Progenitor cell of endocrine pancreas (in vitro differentiated cells): ENCODE results near the gene PPP3R1. TPM values are rescaled to one million over a fixed set of nuclear protein-coding genes. Genes with fewer than 3 reads are reported as not detected.

Source experiments
- DNase-seq: peaks from one replicate; pipeline ENCODE4 v3.0.0; 2021; ENCODE audit warnings: low spot score; ENCODE audit not compliant: unreplicated experiment
- H3K27ac Mint-ChIP-seq: 2 replicates; pipeline ENCODE4 v1.8.0; 2021; ENCODE audit warnings: mild to moderate bottlenecking, moderate library complexity, mixed read lengths
- H3K27me3 Mint-ChIP-seq: 2 replicates; pipeline ENCODE4 v1.8.0; 2021; ENCODE audit warnings: mixed read lengths
- H3K36me3 Mint-ChIP-seq: 2 replicates; pipeline ENCODE4 v1.8.0; 2022; ENCODE audit warnings: mixed read lengths; ENCODE audit not compliant: insufficient read depth
- H3K4me1 Mint-ChIP-seq: 2 replicates; pipeline ENCODE4 v1.8.0; 2021; ENCODE audit warnings: low read depth, mixed read lengths
- H3K4me3 Mint-ChIP-seq: 2 replicates; pipeline ENCODE4 v1.8.0; 2021; ENCODE audit warnings: low read depth, mild to moderate bottlenecking, moderate library complexity, mixed read lengths
- H3K9me3 Mint-ChIP-seq: 2 replicates; pipeline ENCODE4 v1.8.0; 2021; ENCODE audit warnings: low read depth, mixed read lengths
- long read RNA-seq: library from polyadenylated mRNA; unstranded; transcript quantifications from one replicate; pipeline ENCODE4 v2.0.0, GENCODE V29; 2020
- total RNA-seq: library from RNA; stranded (reverse); gene quantifications from 2 replicates; pipeline ENCODE4 v1.2.1, GENCODE V29; 2021
- TF ChIP-seq, protein P1 (sequence below): fragments of 200-600 bp; sonication (generic); IDR thresholded peaks from one replicate; pipeline ENCODE4 v1.5.0; 2021; ENCODE audit warnings: antibody characterized with exemption, mild to moderate bottlenecking; ENCODE audit not compliant: unreplicated experiment

The PPP3R1 gene, protein sequence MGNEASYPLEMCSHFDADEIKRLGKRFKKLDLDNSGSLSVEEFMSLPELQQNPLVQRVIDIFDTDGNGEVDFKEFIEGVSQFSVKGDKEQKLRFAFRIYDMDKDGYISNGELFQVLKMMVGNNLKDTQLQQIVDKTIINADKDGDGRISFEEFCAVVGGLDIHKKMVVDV
- total RNA-seq = 44.1 and 48.5 TPM in 2 replicates
- long read RNA-seq, partial matches to known transcripts = 0 of 1 reads
- long read RNA-seq, other reads (novel, unspliced or antisense) = 1 of 1 reads

DNA sequence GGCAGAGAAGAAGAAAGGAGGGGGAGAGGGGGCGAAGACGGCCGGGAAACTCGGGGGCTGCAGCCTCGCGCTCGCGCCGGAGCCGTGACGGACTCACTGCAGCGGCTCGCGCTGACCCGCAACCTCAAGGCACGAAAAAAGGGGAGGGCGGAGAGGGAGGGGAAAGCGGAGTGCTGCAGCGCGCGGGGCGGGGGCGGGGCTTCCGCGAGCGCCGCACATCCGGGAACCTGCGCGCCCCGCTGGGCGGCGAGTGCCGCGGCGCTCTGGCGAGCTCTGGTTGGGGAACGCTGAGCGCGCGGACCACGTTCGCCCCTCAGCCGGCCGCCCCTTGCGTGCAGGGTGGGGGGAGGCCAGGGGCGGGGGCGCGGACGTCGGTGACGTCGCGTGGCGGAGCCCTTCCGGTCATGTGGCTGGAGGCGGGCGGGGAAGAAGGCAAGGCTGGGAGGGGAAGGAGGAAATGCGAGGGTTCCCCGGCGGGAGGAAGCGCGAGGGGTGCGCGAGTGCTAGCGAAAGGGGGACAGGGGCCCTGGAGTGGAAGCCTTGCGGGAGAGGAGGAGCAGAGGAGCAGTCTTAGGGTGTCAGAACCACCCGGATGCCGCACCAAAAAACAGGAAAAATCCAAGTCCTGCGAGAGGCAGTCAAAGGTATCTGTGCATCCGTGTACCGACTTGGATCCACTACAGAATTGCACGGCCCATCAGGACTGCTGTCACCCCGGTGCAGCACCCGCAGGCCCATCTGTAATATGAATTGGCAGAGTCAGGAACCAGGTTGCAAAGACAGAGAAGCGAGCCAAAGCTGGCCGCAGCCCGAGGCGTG is at the start of gene PPP3R1:
Gene PPP3R1 (minus strand): TSS at position 133 of the 819 bp plus-strand sequence. CDS start 405 bp downstream, outside the sequence.
- H3K4me3 Mint-ChIP-seq = peak within 1 kb of the TSS; percentile 97
- TF ChIP-seq, protein P1, sequence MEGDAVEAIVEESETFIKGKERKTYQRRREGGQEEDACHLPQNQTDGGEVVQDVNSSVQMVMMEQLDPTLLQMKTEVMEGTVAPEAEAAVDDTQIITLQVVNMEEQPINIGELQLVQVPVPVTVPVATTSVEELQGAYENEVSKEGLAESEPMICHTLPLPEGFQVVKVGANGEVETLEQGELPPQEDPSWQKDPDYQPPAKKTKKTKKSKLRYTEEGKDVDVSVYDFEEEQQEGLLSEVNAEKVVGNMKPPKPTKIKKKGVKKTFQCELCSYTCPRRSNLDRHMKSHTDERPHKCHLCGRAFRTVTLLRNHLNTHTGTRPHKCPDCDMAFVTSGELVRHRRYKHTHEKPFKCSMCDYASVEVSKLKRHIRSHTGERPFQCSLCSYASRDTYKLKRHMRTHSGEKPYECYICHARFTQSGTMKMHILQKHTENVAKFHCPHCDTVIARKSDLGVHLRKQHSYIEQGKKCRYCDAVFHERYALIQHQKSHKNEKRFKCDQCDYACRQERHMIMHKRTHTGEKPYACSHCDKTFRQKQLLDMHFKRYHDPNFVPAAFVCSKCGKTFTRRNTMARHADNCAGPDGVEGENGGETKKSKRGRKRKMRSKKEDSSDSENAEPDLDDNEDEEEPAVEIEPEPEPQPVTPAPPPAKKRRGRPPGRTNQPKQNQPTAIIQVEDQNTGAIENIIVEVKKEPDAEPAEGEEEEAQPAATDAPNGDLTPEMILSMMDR = no peak
- H3K36me3 Mint-ChIP-seq = no peaks in the 10 kb centered on the region
- H3K4me1 Mint-ChIP-seq = peaks cover 16% of the 10 kb centered on the region
- DNase-seq = peak; percentile 91
- peak within 1 kb of the TSS; percentile 98 for H3K27ac Mint-ChIP-seq
- H3K9me3 Mint-ChIP-seq = no peaks in the 10 kb centered on the region
- H3K27me3 Mint-ChIP-seq = no peaks in the 10 kb centered on the region

DNA sequence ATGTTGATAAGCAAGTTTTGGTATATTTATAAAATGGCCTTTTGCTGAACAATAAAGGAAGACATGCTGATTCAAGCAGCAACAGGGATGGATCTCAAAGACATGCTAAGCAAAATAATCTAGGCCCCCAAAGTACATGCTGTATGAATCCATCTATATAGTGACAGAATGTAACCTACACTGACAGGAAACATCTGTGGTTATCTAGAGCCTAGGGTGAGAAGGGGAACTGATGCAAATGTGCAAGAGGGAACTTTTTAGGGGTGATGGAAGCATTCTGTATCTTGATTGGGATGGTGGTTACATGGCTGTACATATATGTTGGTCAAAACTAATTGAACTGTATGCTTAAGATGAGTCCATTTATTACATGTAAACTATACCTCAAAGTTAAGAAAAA is 43.2 kb upstream of the PPP3R1 start:
- H3K4me1 Mint-ChIP-seq = no peaks in the 10 kb centered on the region
- no peaks in the 10 kb centered on the region for H3K36me3 Mint-ChIP-seq
- no peak for DNase-seq
- peaks cover 23% of the 10 kb centered on the region for H3K27me3 Mint-ChIP-seq
- H3K4me3 Mint-ChIP-seq = no peak overlapping the region
- H3K27ac Mint-ChIP-seq = no peak overlapping the region
- TF ChIP-seq, protein P1 = no peak
- no peaks in the 10 kb centered on the region for H3K9me3 Mint-ChIP-seq

DNA sequence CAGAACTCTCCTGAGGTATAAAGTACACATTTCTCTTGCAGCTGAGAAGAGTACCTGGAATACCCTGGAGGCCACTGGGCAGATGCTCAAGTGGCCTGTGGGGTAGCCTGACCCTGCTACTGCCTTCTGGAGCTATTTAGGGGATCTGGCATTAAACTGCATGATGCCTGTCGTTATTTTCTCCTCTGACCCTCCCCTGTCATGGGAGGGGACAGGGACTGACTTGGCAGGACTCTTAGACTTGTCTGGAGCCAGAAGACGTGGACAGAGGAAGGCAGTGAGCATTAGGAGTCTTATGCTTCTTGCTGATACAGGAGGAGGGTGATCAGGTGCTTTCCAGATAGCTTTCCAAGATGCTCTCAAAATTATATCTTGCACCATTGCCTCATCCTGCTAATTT is 42.6 kb upstream of the PPP3R1 start:
- no peak for DNase-seq
- H3K9me3 Mint-ChIP-seq = no peaks in the 10 kb centered on the region
- peaks cover 23% of the 10 kb centered on the region for H3K27me3 Mint-ChIP-seq
- TF ChIP-seq, protein P1 = no peak
- no peaks in the 10 kb centered on the region for H3K4me1 Mint-ChIP-seq
- no peaks in the 10 kb centered on the region for H3K36me3 Mint-ChIP-seq
- H3K4me3 Mint-ChIP-seq = no peak overlapping the region
- no peak overlapping the region for H3K27ac Mint-ChIP-seq

DNA sequence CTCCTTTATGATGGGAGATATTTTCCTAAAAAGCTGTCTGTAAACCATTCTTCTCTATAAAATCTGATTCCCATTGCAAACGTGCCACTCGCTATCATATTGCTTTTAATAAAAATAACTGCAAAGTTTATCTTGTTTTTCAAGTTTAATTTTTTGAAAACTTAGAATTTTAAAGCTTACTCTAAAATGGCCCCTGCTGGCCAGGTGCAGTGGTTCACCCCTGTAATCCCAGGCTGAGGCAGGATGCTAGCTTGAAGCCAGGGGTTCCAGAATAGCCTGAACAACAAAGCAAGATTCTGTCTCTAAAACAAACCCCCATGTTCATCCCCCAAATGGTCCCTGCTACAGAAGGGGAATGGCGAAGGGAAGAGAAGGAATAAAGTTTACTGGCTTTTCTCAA is 41.9 kb upstream of the PPP3R1 start:
- TF ChIP-seq, protein P1 = peak; percentile 35
- Mint-ChIP-seq H3K4me3 (no peak overlapping the region), H3K4me1 (no peaks in the 10 kb centered on the region), H3K27ac (no peak overlapping the region), H3K9me3 (no peaks in the 10 kb centered on the region), H3K36me3 (no peaks in the 10 kb centered on the region), H3K27me3 (peaks cover 19% of the 10 kb centered on the region)
- no peak for DNase-seq

DNA sequence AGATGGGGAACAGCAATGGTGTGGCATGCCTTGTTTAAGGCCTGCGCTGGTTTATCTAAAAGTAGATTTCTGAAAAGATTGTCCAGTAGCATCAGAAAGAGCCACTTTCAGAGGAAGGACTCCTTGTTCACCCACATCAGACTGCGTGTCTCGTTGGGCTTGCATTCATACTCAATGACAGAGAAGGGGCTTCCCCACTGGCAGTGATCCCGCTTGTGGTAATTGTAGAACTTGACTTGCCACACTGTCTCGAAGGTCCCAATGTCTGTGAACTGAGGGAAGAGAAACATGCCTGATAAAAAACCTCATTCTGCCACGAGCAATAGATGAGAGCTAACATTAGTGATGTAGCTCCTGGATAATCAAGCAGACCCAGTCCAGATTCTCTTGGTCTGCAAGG is 41.4 kb upstream of the PPP3R1 start:
- no peaks in the 10 kb centered on the region for H3K36me3 Mint-ChIP-seq
- TF ChIP-seq, protein P1 = no peak
- DNase-seq = no peak
- no peak overlapping the region for H3K4me3 Mint-ChIP-seq
- H3K27ac Mint-ChIP-seq = no peak overlapping the region
- no peaks in the 10 kb centered on the region for H3K4me1 Mint-ChIP-seq
- H3K27me3 Mint-ChIP-seq = peaks cover 17% of the 10 kb centered on the region
- no peaks in the 10 kb centered on the region for H3K9me3 Mint-ChIP-seq
